Stimulated activated naive CD4-positive, alpha-beta T cell treated with Interleukin-2 at 50 U/mL for 16 hours (primary cell): ENCODE measurements around the gene FOXF1.
A peak's percentile ranks its signal among the peaks of the same experiment; 100 is the strongest.

ENCODE experiments used
- DNase-seq: peaks from one replicate; lab custom pipeline; 2025; lab: John Stamatoyannopoulos, UW

Gene FOXF1

GRCh38 chr16:86558355-86559193 is 48.2 kb downstream of the FOXF1 start:
- no peak for DNase-seq

- no peak for DNase-seq
Measured at GRCh38 chr16:86559802-86560305, 49.5 kb downstream of the FOXF1 start.

GRCh38 chr16:86562356-86562755 is 52.0 kb downstream of the FOXF1 start:
- DNase-seq = no peak

- peak; percentile 82 for DNase-seq
Measured at GRCh38 chr16:86563469-86564345, 53.4 kb downstream of the FOXF1 start.
